GM19043 (cell line): Measurements from ENCODE around the gene CCDC12.
"Not testable (repeated sequence)": the region's sequence is repeated elsewhere in the genome, so short reads cannot be mapped to it uniquely, and the experiment has no call there.

Experiments
- ATAC-seq: cut with Tn5 transposase; IDR thresholded peaks from one replicate; pipeline ENCODE4 v1.9.1; 2021; ENCODE audit warnings: low read depth; ENCODE audit not compliant: unreplicated experiment

CCDC12 gene

GRCh38 chr3:46984591-46985459 is 8.3 kb upstream of the CCDC12 start:
- no peak for ATAC-seq

- no peak for ATAC-seq
Measured at GRCh38 chr3:46982546-46982945, 6.0 kb upstream of the CCDC12 start.

GRCh38 chr3:46981932-46982471 is 5.5 kb upstream of the CCDC12 start:
- no peak for ATAC-seq

- peak; percentile 1 for ATAC-seq
Measured at GRCh38 chr3:46979958-46980497, 3.5 kb upstream of the CCDC12 start.

- ATAC-seq: peak; percentile 80
Measured at GRCh38 chr3:46978985-46979944, 2.7 kb upstream of the CCDC12 start, which contains the start of gene NBEAL2. NBEAL2 (plus strand) TSS chr3:46979666; CDS start chr3:46979862, 196 bp downstream.

- no peak for ATAC-seq
Measured at GRCh38 chr3:46978381-46978780, 1.8 kb upstream of the CCDC12 start.

- ATAC-seq: no peak
Measured at GRCh38 chr3:46977811-46978195, 1.3 kb upstream of the CCDC12 start.

GRCh38 chr3:46974421-46975171 is 1.9 kb downstream of the CCDC12 start:
- ATAC-seq: no peak

GRCh38 chr3:46972396-46972795 is 4.1 kb downstream of the CCDC12 start:
- no peak for ATAC-seq

- no peak for ATAC-seq
Measured at GRCh38 chr3:46971742-46972141, 4.8 kb downstream of the CCDC12 start.

GRCh38 chr3:46971151-46971550 is 5.4 kb downstream of the CCDC12 start:
- ATAC-seq: no peak

GRCh38 chr3:46970391-46971091 is 6.0 kb downstream of the CCDC12 start:
- no peak for ATAC-seq

- no peak for ATAC-seq
Measured at GRCh38 chr3:46968783-46969428, 7.6 kb downstream of the CCDC12 start.

GRCh38 chr3:46966811-46967210 is 9.7 kb downstream of the CCDC12 start:
- ATAC-seq: no peak

- no peak for ATAC-seq
Measured at GRCh38 chr3:46965151-46965550, 11.4 kb downstream of the CCDC12 start.

GRCh38 chr3:46964038-46964590 is 12.4 kb downstream of the CCDC12 start:
- ATAC-seq: not testable (repeated sequence)

- no peak for ATAC-seq
Measured at GRCh38 chr3:46962990-46963389, 13.6 kb downstream of the CCDC12 start.

GRCh38 chr3:46962427-46962826 is 14.1 kb downstream of the CCDC12 start:
- ATAC-seq: no peak

- no peak for ATAC-seq
Measured at GRCh38 chr3:46960835-46961234, 15.7 kb downstream of the CCDC12 start.
